ENCODE measurements around the gene MACROD2. TPM values are rescaled to one million over a fixed set of nuclear protein-coding genes. Genes with fewer than 3 reads are reported as not detected.

MACROD2 gene
- total and polyA plus RNA-seq, 2 of the 4 experiments (the other 2 are of a cell fraction), result not detected

GRCh38 chr20:14958626-14959025 lies 963.3 kb downstream of the MACROD2 start:
- H2BK15ac ChIP-seq (ENCODE audit: low read depth, low read length), result no peak overlapping the region
- H3K9me1 ChIP-seq (ENCODE audit: insufficient read depth, low read length), result no peaks in the 10 kb centered on the region
- no peak overlapping the region for H3K4me2 ChIP-seq (ENCODE audit: low read depth, low read length)
- no peak overlapping the region for H2AK9ac ChIP-seq (replicated peaks; ENCODE audit: low read depth, low read length, poor library complexity)
- in situ Hi-C loops (cut with MboI; ENCODE audit: low sequenced_read_pairs) (no loop called here), dilution Hi-C loops (cut with HindIII; ENCODE audit: low sequenced_read_pairs, unreplicated experiment) (no loop called here), intact Hi-C loops (cut with micrococcal nuclease) (no loop called here)
- no peak overlapping the region for H3K4ac ChIP-seq (ENCODE audit: low read depth, low read length)
- no peak overlapping the region for H3K27ac ChIP-seq (ENCODE audit: insufficient read depth, low read length)
- no peak overlapping the region for H2AFZ ChIP-seq (replicated peaks; ENCODE audit: low read length, poor library complexity)
- H4K91ac ChIP-seq (ENCODE audit: insufficient read depth, low read depth, low read length), result no peak overlapping the region
- BruUV-seq (replicated peaks), result no TSS peak
- H3K9me3 ChIP-seq (ENCODE audit: control insufficient read depth, insufficient read depth, low read length), result peaks cover 3% of the 10 kb centered on the region
- CTCF ChIA-PET, result no interaction called here
- no peak overlapping the region for H2BK20ac ChIP-seq (ENCODE audit: low read depth, low read length)
- no peak overlapping the region for H3K9ac ChIP-seq (ENCODE audit: low read depth, low read length)
- no peaks in the 10 kb centered on the region for H3K4me1 ChIP-seq (ENCODE audit: control insufficient read depth, insufficient read depth, low read length)
- no peak overlapping the region for H3K56ac ChIP-seq (ENCODE audit: extremely low read depth, insufficient read depth, low read length)
- no peaks in the 10 kb centered on the region for H3K36me3 ChIP-seq (ENCODE audit: control insufficient read depth, insufficient read depth, low read length)
- no peaks in the 10 kb centered on the region for H4K20me1 ChIP-seq (ENCODE audit: insufficient read depth, low read length)
- ATAC-seq (ENCODE audit: low read depth), result no peak
- no peak for TF ChIP-seq CTCF (conservative IDR thresholded peaks at IDR 0.05; ENCODE audit: low read depth, low read length)
- TF ChIP-seq MAZ (IDR thresholded peaks at IDR 0.05; ENCODE audit: borderline replicate concordance, low read depth, low read length), result no peak
- TF ChIP-seq RAD21 (IDR thresholded peaks at IDR 0.05; ENCODE audit: low read length), result no peak
- no peak for TF ChIP-seq POLR2A (IDR thresholded peaks at IDR 0.05; ENCODE audit: low read depth, low read length)
- no peak overlapping the region for H2BK5ac ChIP-seq (ENCODE audit: low read depth, low read length, poor library complexity, severe bottlenecking)
- no peak overlapping the region for H3K4me3 ChIP-seq (ENCODE audit: insufficient read depth, low read depth, low read length)
- H3K27me3 ChIP-seq (ENCODE audit: control insufficient read depth, insufficient read depth, low read length), result no peaks in the 10 kb centered on the region
- no peak for DNase-seq
- no peak overlapping the region for H3K18ac ChIP-seq (ENCODE audit: low read depth, low read length)
- no peak overlapping the region for H3K23ac ChIP-seq (ENCODE audit: low read depth, low read length)
- H2BK120ac ChIP-seq (ENCODE audit: low read depth, low read length), result no peak overlapping the region
- H2AK5ac ChIP-seq (ENCODE audit: low read depth, low read length), result no peak overlapping the region
- H3K14ac ChIP-seq (replicated peaks; ENCODE audit: low read depth, low read length), result no peak overlapping the region
- H4K8ac ChIP-seq (ENCODE audit: low read depth in 2 of 2, low read length in 2 of 2), result no peak overlapping the region
- POLR2A ChIA-PET (ENCODE audit: unreplicated experiment), result no interaction called here
- H4K5ac ChIP-seq (ENCODE audit: low read depth, low read length), result no peak overlapping the region
- no peaks in the 10 kb centered on the region for H3K79me1 ChIP-seq (ENCODE audit: low read depth in 1 of 2, low read length in 2 of 2)

Measured in IMR-90 (cell line).